GM12891 (cell line): ENCODE measurements around the gene CELSR1.

Experiments used
- PAX5 ChIP-seq: IDR thresholded peaks from 2 replicates; pipeline ENCODE4 v1.6.1; 2011; ENCODE audit warnings: low read length, moderate library complexity, mild to moderate bottlenecking; ENCODE audit not compliant: insufficient read depth, severe bottlenecking
- POLR2AphosphoS5 ChIP-seq: IDR thresholded peaks from 2 replicates; pipeline ENCODE4 v1.6.1; 2011; ENCODE audit warnings: low read depth, low read length, control low read depth

GRCh38 chr22:46531581-46532175 lies 5.7 kb downstream of the CELSR1 start:
- TF ChIP-seq POLR2AphosphoS5 = no peak
- no peak for TF ChIP-seq PAX5
